Stimulated activated CD4-positive, alpha-beta T cell treated with anti-CD3 and anti-CD28 coated beads, TNF-alpha, amount 100 ng/mL, for 1 hour (primary cell): ENCODE data around the gene ARNT2.

Experiments
- DNase-seq, 3 donors: peaks; one replicate each; pipeline ENCODE4 v3.0.0-alpha.2; 2020; ENCODE audit warnings: low read depth in 3 of 3, low spot score in 1 of 3

The ARNT2 gene

DNA sequence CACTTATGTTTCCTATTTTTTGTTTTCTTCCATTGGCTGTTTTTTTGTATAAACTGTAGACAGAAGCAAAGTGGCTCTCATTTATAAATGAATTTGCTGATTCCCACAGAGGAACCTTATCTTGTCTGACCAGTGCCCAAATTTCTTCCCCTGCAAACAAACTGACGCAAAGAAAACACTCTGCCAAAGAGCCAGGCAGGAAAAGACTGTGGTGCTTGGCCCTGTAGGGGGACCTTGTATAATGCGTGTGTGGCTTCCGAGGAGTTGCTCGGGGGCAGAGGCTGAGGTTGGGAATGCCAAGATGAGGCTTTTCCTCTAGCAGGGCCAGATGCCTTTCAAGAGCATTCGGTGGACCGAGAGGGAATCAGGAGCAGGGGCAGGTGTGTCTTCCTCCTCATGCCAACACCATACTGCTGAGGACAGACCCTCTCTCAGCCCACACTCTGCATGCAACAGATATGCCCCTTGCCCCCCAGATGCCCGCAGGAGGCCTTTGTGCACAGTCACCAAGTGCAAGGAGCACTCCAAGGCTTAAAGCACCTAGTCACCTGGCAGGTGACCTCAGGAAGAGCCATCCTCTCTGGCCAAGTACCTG is 186.7 kb downstream of the ARNT2 start:
- DNase-seq: no peak

DNA sequence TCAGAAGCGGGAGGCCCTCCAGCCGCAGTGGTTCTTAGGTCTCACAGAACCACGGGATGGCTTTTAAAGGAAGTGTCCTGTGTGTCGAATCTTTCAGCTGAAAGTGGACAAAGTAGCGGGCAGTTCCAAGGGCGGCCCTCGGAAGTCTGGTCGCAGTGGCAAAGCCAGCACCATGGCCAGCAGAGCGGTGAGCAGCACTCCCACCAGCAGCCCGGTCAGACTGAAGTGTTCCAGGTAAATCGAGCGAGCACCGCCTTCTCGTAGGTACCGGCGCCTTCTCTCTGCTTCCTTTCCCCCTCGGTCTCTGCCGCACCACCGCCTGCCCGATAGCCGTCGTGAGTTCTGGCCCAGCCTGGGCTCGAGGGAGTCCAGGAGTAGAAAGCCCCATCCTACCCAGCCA is 187.3 kb downstream of the ARNT2 start:
- no peak for DNase-seq

DNA sequence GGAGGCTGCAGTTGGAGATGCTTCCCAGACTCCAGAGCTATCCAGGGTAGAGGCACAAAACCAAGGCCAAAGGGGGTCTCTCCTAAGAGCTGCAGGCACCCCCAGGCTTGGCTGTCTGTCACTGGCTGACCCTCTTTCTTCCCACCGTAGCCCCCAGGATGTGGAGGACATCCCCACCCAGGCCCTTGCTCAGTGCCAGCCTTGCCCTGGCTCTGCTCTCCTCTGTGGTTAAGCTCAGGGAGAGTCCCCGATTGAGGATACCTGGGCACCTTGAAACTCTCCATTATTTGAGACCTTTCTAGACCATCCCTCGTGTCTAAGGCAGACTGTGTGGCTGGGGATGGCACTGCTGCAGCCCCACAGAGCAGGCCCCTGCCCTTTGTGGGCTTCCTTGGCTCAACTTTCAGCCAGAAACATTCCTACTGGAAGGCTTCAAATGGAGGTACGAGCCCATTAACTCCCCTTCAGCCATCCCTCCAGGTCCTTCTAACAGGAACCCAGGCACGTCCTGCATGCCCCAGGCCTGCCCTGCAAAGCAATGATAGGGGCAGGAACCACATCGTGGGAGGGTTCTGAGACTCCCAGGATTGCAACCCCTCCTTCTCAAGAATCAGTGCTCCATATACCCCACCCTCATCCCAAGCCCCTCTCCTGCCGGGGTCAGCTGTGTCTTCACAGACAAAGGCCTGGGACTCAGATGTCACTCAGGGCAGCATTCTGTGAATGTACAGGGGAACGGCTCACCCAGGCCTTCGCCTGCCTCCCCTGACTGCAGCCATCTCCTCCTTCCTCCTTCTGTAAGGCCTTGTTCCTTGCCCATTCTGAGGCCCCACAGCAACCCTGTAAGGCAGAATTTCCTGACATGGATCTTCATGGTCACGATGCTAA is 188.0 kb downstream of the ARNT2 start:
- no peak for DNase-seq

DNA sequence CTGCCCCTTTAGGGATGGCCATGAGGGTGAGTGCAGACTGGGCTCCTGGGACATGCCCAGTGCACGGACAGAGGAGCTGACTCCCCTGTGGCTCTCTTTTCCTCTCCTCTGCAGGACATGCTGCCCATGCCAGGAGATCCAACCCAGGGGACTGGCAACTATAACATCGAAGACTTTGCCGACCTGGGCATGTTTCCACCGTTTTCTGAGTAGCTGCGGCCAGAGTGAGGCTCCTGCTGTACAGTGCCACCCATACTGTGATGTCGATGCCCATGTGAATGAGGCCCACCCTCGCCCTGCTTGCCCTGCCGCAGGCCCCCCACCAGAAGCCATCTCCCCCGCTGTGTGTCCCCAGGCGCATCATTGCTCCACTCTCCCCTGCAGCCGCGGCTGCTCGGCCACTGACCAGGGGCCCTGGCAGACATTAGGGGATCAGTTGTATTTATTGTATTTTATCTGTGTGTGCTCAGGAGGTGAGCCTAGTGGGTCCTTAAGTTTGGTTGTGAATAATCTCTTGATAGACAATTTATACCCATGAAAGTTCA is 189.4 kb downstream of the ARNT2 start:
- no peak for DNase-seq

DNA sequence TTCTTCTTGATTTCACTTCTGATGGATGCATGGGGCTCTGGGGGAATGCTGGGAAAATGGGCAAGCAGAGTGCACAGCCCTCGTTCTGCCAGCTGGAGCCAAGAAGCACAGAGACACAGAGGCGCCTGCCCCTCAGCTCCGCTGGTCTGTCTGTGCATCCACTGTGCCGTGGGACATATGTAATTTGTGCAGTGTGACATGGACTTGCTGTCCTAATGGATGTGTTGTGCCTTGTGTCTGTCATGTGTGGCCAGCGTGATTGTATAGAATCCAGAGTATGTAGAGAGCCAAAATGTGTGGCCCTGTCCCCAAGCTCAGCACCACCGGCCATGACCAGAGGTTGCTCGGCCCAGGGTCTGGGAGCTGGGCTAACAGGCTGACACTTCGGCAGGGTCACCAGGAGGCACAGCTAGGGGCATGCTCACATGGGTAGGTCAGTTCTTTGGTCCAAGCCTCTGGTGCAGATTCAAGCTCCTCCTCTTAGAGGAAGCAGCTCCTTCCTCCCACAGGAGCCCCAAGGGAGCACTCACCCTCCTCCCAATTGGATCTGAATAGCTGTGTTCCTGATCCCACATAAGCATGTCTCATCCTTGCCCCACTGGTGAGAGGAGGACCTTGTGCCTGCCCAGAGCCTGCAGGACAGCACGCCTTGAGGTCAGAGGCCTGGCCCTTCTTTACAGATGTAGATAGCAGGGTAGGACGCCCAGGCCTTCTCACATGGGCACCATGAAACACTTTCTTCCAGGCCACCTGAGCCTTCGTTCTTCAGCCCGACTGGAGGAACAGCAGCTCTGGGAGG is 190.1 kb downstream of the ARNT2 start:
- DNase-seq: no peak

DNA sequence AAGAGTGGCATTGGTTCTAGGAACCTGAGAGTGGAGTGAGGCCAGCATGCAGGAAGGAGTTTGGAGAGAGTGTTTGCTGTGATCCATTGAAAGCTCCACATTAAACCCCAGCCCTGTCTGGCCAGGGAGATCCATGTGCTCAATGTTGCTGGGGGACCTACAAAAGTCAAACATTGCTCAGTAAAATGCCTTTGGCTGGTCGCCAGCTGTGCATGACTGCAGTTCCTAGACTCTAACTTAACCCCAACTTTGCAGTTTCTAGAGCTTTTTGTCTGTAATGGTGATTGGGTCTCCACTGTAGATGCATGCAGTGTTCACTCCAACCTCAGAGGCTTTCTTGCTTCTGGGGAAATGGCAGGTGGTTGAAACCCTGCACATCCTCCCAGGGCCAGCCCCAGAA is 191.2 kb downstream of the ARNT2 start:
- DNase-seq: no peak

DNA sequence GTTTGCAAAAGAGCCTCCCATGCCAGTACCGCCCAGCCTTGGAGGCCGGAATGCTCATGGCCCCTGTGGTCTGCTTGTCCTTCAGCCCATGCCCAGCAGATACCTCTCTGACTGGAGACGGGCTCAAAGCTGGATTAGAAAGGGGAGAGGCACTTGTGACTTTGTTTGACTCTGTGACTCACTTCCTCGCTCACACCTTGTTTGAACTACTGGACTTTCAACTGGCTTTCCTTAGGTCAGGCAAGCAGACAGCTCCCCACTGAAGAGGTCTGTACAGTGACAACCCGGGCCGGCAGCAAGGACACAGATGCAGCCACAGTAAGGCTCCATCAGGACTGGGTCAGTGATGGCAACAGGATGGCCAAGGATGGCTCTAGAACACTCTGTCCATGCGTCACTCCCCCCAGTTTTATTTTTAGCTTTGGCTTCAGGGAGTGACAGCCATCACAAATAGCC is 192.4 kb downstream of the ARNT2 start:
- DNase-seq: no peak

DNA sequence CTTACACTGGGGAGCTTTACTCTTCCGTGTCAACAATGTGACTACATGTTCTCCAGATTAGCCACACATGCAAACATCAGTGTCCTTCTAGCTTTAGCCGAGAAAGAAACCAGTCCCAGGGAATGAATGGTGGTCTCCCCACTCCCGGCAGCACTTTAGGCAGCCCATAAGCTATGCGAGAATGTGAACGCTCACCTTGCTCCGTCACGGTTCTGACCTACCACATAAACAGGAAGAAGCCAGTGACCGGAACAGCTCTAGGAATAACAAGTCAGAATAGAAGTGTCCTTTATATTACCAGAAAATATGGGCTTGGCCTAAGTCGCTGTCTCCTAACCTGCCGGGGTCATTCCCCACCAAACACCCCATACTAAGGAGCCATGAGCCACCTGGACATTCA is 192.9 kb downstream of the ARNT2 start:
- no peak for DNase-seq

DNA sequence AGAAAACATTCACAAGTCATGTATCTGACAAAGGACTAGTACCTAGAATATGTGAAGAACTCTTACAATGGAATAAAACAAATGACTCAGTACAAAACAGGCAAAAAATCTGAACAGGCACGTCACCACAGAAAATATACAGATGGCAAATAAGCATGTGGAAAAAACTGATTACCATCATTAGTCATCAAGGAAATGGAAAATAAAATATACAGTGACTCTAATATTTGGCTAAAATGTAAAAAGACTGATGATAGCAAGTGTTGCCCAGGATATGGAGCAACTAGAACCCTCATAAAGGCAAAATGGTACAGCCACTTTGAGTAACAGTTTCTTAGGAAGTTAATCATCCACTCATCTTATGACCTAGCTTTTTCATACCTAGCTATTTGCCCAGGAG is 195.2 kb downstream of the ARNT2 start:
- DNase-seq: no peak

DNA sequence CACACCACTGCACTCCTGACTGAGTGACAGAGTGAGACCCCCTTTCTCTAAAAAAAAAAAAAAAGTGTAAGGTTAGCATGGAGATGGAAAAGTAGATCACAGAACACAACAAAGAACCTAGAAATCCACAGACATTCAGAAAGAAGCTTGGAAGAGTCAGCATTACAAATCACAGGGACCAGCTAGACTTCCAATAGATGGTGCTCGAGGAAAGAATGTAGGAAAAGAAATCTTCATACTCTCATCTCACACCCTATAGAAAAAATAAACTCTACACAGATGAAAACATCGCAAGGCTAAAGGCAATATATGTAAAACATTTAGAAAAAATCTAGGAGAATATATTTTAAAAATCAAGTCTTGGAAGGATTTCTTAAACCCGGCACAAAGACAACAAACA is 196.4 kb downstream of the ARNT2 start:
- no peak for DNase-seq

DNA sequence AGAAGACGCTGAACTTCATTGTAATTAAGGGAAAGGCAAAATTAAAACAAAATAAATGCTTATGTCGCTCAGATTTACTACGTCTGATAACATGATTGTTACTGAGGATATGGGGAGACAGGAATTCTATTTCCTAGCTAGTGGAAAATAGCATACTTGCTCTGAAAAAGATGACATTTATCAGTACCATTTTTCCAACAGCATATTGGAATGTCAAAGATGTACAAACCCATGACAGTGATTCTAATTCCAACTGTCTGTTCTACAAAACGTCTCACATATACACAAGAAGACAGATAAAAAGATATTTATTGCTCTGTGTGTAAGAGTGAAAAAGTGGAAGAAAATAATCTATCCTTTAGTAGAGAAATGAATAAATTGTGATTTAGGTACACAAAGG is 197.1 kb downstream of the ARNT2 start:
- no peak for DNase-seq

DNA sequence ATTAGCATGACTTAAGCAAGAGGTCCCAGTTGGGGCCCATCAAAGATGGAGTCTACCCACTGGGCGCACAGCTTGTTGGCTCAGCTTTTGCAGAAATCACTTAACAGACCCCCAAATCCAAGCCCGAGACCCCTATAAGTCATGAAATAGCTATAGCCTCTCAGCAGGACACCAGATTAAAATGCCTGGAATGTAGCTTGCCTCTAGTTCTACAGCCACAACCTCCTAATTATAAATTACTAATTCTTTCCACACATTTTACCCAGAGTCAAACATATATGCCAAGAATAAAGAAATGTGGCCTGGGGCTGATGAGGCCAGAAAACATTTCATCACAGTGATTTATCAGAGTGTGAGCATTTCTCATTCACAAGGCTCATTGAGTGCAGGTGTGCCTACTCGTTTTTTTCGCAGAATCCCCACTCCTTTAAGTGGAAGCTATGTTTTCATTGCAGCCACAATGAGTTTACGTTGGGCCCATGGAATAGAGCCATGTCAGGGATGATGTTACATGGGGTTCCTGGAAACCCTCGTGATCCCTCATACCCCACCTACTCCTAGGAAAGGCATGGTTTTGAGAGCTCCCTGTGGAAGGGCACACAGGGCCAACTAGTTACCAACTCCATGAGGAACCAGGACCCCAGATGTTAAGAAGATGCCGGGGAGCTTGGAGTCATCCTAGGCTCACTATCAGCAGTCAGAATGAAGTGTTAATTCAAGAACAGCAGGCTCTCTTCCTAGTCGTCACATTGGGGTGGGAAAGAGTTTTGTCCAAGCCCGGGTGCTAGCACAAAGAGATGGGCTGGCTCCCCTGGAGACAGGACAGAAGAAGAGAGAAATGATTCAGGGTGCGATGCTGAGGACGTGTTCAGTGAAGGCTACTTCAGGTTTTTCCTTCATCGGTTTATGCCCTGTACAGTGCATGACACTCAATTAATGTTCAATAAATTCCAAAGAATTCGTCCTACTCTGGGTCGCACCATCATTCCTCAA is 200.7 kb downstream of the ARNT2 start:
- no peak for DNase-seq

DNA sequence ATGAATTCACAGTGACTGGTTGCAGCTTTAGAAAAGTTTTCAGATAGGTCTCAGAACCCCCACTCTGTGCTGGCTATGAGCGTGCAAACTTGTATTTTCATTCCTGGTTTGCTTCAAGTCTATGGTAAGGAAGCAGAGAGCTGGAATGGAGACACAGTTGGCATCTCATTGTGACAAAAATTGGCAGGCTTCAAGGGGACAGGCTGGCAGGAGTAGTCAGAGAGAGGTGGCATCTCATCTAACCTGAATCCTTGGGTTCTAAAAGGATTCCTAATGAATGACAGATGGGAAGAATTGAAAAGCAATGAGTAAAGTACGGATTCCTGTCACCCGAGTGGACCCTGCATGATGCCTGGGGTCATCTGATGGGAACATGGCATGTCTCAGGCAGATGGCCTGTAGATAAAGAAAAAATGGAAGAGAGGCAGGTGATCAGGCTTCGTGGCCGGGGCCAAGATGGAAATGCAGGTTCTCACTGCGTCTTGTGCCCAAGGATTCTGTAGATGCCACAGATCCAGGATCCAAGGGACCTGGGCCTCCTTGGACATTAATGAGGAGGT is 201.5 kb downstream of the ARNT2 start:
- DNase-seq: no peak

DNA sequence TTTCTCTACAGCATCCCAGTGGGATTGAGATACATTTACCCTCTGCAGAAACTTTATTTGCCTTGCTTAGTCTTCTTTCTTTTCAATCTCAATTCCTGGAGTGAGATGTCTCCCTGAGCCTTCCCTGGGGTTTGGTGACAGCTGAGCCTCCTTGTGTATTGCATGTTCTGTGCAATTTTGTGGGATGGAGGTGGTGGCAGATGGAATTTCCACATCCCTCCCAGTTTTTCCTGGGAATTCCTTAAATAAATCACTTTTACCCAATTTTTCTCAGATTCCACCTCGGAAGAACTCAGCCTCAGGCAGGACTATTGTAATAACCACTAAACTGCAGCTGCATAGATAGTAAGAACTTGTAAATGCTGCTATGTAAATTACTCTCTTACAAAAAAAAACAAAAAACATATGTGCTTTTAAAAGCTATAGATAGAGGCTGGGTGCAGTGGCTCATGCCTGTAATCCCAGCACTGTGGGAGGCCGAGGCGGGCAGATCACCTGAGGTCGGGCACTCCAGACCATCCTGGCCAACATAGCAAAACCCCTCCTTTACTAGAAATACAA is 202.4 kb downstream of the ARNT2 start:
- DNase-seq: no peak

DNA sequence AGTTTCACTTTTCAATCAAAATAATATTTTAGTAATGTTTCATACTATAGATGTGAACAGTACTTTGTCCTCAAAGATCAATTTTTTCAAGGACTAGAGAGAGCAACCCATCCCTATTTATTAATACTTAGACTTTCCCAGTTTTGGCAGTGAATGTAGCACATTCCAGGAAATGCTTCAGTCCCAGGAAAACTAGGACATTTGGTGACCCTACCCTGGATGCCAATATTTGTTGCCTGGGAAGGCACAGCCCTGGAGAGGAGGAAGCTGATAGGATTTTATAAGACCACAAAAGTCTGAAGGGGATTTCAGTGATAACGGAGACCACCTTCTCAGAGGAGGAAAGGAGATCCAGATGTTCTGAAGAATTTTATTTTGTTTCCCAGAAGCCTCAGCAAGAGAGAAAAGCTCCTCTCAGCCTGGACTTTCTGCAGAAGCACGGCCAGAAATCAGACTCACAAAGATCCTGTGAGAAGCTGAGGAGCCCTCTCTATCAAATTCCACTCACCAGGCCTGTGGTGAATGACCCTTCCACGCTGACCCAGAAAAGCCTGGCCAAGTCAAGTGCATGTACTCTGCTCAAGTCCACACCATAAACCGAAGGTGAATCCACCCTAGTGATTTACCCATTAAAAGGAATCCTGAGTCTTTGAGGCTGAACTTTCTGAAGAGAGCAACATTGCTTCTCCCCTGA is 203.3 kb downstream of the ARNT2 start:
- DNase-seq: no peak

DNA sequence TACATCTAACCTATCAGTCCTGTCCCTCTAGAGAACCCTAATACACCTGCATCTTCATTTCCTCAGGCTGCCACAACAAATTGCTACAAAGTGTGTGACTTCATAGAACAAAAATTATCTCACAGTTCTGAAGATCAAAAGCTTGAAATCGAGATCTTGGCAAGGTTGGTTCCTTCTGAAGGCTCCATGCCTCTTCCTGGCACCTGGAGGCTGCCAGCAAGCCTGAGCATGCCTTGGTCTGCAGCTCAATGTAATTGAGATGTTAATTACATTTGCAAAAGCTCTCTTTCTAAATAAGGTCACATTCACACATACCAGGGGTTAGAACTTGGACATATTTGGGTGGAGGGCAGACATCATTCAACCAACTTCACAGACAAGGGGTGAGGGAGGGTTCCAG is 204.5 kb downstream of the ARNT2 start:
- DNase-seq: no peak

DNA sequence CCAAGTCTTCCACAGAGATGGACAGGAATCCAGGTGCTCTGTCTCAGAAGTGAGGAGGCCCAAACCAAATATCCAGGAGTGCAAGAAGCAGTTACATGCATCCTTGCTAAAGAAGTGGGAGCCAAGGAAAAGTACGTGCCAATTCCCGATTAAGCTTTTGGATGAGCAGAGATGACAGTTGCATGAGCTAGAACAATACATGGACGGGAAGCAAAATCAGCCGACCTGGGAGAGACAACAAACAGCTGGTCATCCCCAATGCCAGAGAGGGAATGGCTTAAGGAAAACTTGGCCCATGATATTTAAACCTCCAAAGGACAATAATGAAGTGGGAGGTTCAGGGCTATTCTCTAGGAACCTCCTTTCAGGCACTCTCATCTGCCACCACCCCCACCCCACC is 204.9 kb downstream of the ARNT2 start:
- no peak for DNase-seq

DNA sequence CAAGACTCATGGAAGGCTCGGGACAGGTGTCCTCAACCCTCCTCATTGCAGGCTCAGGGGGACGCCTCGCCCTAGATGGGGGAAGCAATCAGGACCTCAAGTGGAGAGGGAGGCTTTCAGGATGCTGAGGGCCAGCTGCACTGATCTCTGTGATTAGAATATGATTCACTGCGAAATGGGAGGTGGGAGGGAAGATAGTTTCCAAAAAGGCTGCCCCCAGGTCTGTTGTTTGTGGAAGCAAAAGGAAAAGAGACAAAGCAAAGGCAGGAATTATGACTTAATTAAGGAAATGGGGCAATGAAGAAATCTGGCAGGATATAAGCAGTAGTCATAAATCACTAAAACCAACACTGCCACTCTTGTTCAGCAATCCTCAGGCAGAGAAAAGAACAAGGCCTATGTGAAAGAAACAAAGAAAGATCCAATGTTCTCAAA is 205.3 kb downstream of the ARNT2 start:
- DNase-seq: no peak

DNA sequence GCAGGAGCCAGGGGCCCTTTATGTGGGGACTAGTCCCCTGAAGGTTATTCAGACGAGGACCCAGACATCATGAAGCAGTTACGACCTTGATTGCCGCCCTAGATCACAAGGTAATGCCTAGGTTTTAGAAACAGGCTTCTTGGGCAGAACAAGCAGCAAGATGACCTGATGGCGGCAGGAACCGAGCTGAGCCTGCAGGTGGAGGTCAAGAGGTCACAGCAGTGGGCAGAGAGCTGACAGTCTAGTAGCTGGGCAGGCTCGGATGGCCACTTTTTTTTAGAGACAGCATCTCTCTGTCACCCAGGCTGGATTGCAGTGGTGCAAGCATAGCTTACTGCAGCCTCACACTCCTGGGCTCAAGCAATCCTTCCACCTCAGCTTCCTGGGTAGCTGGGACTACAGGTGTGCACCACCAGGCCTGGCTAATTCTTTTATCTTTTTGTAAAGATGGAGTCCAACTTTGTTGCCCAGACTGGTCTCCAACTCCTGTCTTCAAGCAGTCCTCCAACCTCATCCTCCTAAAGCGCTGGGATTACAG is 207.4 kb downstream of the ARNT2 start:
- no peak for DNase-seq
